ENCODE measurements around the gene PROS1.
"Not testable (repeated sequence)": the region's sequence is repeated elsewhere in the genome, so short reads cannot be mapped to it uniquely, and the experiment has no call there.

Gene PROS1

GRCh38 chr3:93969997-93970396 lies 3.7 kb downstream of the PROS1 start:
- in situ Hi-C loops (cut with MboI; ENCODE audit: low sequenced_read_pairs) = no loop called here

DNA sequence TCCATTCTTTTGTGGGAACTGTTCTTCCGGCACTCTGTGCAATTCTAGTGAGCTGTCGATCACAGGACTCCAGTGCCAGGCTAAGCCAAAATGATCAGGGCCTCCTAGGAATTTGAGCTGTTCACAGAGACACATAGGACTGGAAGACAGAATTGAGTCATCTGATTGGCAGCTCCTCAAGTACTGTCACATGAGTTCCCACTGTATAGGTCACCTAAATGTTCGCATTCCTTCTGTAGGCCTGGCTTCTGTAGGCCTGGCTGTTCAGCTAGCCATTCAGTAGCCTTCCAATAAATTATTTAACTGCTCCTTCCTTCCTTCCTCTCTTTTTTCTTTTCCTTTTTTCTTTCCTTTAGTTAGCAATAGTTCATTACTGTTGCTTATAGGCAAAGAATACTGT lies 4.3 kb downstream of the PROS1 start:
- in situ Hi-C loops (cut with MboI; ENCODE audit: low sequenced_read_pairs) = no loop called here

DNA sequence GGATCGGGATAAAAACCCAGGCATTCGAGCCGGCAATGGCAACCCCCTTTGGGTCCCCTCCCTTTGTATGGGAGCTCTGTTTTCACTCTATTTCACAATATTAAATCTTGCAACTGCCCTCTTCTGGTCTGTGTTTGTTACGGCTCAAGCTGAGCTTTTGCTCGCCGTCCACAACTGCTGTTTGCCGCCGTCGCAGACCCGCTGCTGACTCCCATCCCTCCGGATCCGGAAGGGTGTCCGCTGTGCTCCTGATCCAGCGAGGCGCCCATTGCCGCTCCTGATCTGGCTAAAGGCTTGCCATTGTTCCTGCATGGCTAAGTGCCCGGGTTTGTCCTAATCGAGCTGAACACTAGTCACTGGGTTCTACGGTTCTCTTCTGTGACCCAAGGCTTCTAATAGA lies 8.6 kb downstream of the PROS1 start:
- in situ Hi-C loops (cut with MboI; ENCODE audit: low sequenced_read_pairs) = not testable (repeated sequence)

- in situ Hi-C loops (cut with MboI; ENCODE audit: low sequenced_read_pairs) = no loop called here
Observed at GRCh38 chr3:93962798-93963197, 10.9 kb downstream of the PROS1 start.

DNA sequence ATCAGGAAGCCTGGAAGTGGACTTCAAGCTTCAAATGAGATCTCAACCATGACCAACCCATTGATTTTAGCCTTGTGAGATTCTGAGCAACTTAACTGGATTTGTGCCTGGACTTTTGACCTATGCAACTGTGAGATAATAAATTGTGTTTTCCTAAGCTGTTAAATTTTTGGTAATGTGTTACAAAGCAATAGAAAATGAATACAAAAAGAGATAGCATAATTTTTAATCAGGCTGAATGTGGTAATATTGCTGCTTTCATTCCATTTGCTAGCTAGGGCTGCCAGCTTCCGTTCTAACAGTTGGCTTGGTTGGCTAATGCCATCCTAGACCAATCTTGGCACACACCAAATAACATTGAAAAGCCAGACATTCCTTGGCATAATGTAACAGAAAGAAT lies 12.2 kb downstream of the PROS1 start:
- in situ Hi-C loops (cut with MboI; ENCODE audit: low sequenced_read_pairs) = no loop called here

- in situ Hi-C loops (cut with MboI; ENCODE audit: low sequenced_read_pairs) = no loop called here
Observed at GRCh38 chr3:93961026-93961425, 12.7 kb downstream of the PROS1 start.

DNA sequence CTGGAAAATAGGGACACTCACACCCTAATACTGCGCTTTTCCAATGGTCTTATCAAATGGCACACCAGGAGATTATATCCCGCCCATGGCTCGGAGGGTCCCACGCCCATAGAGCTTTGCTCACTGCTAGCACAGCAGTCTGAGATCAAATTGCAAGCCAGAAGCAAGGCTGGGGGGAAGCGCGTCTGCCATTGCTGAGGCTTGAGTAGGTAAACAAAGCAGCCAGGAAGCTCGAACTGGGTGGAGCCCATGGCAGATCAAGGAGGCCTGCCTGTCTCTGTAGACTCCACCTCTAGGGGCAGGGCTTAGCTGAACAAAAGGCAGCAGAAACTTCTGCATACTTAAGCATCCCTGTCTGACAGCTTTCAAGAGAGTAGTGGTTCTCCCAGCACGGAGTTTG lies 23.7 kb downstream of the PROS1 start:
- in situ Hi-C loops (cut with MboI; ENCODE audit: low sequenced_read_pairs) = not testable (repeated sequence)

- in situ Hi-C loops (cut with MboI; ENCODE audit: low sequenced_read_pairs) = not testable (repeated sequence)
Observed at GRCh38 chr3:93937485-93937884, 36.2 kb downstream of the PROS1 start.

GRCh38 chr3:93936549-93936948 lies 37.1 kb downstream of the PROS1 start:
- in situ Hi-C loops (cut with MboI; ENCODE audit: low sequenced_read_pairs) = no loop called here

DNA sequence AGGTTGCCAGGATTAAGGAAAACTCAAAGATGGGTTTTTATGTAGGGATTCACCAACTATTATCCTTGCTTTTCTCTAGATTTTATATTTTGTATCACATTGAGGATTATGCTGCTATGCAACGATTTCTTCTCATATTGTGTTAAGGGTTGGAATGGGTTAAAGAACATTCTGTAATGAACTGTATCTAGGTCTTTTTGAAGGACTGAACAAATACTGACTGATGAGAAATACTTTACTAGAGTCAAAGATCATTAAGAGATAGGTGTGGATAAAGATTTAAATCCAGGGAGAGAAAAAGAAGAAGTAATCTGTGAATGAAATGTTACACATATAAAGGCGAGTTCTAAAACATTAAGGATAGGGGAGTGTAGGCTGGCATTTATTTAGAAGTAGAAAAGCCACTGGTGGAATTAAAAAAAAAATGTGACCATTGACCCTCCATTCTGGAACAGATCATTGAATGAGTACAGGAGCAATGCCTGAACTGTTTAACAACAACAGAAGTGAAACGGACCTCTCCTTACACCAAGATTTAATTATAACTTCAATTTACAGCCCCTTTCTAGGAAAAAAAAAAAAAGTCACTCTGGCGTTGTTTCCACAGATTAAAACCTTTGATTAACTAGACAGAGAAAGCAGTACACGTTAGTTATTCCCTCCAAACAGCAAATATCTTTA lies 39.2 kb downstream of the PROS1 start:
- in situ Hi-C loops (cut with MboI; ENCODE audit: low sequenced_read_pairs) = no loop called here

- in situ Hi-C loops (cut with MboI; ENCODE audit: low sequenced_read_pairs) = no loop called here
Observed at GRCh38 chr3:93931597-93932229, 42.0 kb downstream of the PROS1 start.

GRCh38 chr3:93930041-93930440 lies 43.7 kb downstream of the PROS1 start:
- in situ Hi-C loops (cut with MboI; ENCODE audit: low sequenced_read_pairs) = no loop called here

DNA sequence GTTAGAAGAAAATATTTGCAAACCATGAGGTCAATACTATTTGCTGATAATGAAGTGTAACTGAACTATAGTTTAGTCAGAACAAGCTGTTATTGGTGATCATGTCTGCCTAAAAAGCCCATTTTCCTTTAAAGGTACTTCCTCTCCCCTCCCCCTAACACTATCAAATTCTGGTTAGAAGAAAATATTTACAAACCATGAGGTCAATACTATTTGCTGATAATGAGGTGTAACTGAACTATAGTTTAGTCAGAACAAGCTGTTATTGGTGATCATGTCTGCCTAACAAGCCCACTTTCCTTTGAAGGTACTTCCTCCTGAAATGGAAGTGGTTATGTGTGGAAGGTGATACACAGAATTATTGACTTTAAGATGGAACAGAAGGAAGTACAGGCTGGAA lies 46.9 kb downstream of the PROS1 start:
- in situ Hi-C loops (cut with MboI; ENCODE audit: low sequenced_read_pairs) = no loop called here

GRCh38 chr3:93924491-93924890 lies 49.2 kb downstream of the PROS1 start:
- in situ Hi-C loops (cut with MboI; ENCODE audit: low sequenced_read_pairs) = no loop called here

DNA sequence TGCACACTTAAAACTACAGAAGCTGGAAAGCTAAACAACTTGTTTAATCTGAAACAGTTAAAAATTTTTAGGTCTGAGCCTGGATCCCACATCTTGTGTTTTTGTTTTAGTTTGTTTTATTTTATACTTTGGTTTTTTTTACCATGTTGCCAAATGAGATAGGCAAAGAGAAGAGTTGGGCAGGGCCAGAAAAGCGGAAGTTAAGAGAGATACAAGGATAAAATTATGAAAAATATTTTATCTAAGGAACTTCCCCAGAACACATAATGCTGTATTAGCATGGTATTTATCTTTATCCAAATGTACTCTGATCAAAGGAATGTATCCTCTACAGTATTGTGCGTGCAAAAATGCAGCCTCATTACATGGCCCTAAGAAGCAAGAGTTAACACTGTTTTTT lies 50.7 kb downstream of the PROS1 start:
- in situ Hi-C loops (cut with MboI; ENCODE audit: low sequenced_read_pairs) = no loop called here

DNA sequence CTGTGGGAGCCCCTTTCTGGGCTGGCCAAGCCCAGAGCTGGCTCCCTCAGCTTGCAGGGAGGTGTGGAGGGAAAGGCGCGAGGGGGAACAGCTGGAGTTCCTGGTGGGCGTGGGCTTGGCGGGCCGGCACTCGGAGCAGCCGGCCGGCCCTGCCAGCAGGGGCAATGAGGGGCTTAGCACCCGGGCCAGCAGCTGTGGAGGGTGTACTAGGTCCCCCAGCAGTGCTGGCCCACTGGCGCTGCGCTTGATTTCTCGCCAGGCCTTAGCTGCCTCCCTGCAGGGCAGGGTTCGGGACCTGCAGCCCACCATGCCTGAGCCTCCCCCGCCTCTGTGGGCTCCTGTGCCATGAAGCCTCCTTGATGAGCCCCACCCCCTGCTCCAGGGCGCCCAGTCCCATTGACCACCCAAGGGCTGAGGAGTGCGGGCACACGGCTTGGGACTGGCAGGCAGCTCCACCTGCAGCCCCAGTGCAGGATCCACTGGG lies 56.1 kb downstream of the PROS1 start:
- in situ Hi-C loops (cut with MboI; ENCODE audit: low sequenced_read_pairs) = not testable (repeated sequence)

DNA sequence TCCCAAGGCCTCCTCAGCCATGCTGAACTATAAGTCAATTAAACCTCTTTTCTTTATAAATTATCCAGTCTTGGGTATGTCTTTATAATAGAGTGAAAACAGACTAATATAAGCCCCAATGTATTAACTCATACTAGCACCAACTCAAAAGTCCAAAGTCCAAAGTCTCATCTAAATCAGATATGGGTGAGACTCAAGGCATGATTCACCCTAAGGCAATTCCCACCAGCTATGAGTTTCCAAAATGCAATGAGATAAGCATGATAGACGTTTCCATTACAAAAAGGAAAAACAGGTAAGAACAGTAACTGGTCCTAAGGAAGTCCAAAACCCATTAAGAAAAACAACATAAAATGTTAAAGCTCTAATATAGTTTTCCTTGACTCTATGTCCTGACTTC lies 60.1 kb downstream of the PROS1 start:
- in situ Hi-C loops (cut with MboI; ENCODE audit: low sequenced_read_pairs) = not testable (repeated sequence)

DNA sequence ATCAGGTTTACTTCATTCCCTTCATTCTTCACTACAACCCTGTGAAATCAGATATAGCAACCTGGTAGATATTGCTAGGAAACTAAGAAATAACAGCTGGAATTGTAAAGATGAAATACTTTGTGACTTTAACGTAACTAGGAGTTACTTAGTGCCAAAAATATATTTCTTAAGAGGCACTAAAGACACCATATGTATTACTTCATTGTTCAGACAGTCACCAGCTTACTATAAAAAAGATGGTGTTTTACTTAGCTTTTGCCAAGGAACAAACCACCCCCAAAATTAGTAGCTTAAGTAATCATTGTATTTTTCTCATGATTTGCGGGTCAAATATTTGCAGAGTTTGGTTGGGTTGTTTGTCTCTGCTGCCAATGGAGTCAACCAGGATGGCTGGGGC lies 62.5 kb downstream of the PROS1 start:
- in situ Hi-C loops (cut with MboI; ENCODE audit: low sequenced_read_pairs) = no loop called here

DNA sequence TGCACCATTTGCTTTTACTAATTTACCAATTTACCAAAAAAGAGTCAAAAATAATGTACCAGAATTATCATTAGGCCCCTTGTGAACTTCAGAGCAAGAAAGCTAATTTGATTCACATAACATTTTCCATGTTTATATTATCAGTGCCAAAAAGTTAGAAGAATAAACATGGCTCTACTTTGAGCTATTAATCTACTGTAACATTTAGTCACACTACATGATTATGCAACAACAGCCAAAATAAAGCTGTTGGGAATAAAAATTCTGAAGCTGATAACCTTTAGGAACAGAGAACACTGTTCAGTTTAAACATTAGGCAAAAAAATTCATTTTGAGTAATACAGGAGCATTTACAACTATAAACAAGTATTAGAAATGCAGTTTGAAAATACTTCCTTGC lies 63.6 kb downstream of the PROS1 start:
- in situ Hi-C loops (cut with MboI; ENCODE audit: low sequenced_read_pairs) = no loop called here

- in situ Hi-C loops (cut with MboI; ENCODE audit: low sequenced_read_pairs) = no loop called here
Observed at GRCh38 chr3:93907132-93907531, 66.6 kb downstream of the PROS1 start.

DNA sequence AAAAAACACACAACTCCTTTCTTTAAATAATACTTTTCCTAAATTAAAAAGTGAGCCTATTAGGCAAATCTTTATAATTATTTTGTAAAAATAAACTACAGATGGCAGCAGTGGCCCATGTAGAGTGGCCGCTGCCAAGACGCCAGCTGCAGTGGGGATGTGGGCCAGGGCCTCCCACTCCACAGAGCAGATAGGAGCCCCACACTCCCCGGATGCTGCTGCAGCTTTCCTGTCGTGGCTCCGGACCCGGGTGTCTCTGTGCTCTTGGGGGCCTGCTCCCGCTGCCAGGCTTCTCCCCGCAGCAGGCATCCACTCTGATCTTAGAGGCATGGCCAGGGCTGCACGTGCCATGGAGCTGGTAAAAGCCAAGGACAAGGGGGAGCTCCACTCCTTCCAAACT lies 67.5 kb downstream of the PROS1 start:
- in situ Hi-C loops (cut with MboI; ENCODE audit: low sequenced_read_pairs) = no loop called here

DNA sequence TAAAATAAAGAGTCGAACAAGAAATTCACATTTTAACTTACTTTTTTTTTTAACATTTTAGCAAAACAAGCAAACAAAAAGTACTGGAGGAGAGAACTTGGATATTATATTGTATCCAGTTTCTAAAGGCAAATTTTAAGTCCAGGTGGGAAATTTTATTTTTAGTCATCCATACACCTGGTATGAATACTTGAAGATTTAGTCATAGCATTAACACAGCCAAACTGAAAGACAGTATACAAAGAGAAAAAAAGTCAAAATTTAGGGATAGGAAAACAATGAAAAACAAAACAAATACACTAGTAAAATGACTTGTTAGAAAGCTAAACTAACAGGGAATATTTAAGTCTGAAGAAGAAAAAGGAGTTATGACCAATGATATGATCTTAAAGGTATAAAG lies 69.1 kb downstream of the PROS1 start:
- in situ Hi-C loops (cut with MboI; ENCODE audit: low sequenced_read_pairs) = no loop called here

Data from HL-60/S4 treated with retinoic acid at 250 ng/mL for 4 days and 3 days (cell line).